ENCODE data around the gene GCAT. TPM values are rescaled to one million over a fixed set of nuclear protein-coding genes. Genes with fewer than 3 reads are reported as not detected.

The GCAT gene
- polyA plus RNA-seq, 1 experiment: 8.9 TPM

- H3K9me3 ChIP-seq (ENCODE audit: control insufficient read depth, insufficient read depth, low read length): no peaks in the 10 kb centered on the region
- POLR2A ChIA-PET: interaction anchor here (0.5 kb wide), 1 partner anchor 138 kb away, joined by 4 read pairs; no protein-coding TSS in a partner anchor
- no peak overlapping the region for H3K27ac ChIP-seq (ENCODE audit: low read depth, low read length)
- no peak overlapping the region for H3K4me3 ChIP-seq (ENCODE audit: low read depth, low read length)
- CTCF ChIA-PET: interaction anchor here (2.0 kb wide), 1 partner anchor 14 kb away, joined by 5 read pairs; no protein-coding TSS in a partner anchor
- H3K27me3 ChIP-seq (ENCODE audit: control insufficient read depth, insufficient read depth, low read length): no peaks in the 10 kb centered on the region
- no peak for TF ChIP-seq CTCF (IDR thresholded peaks at IDR 0.05; ENCODE audit: low read depth, low read length)
- no peak for DNase-seq (ENCODE audit: low read depth, low spot score)
Measured at GRCh38 chr22:37832022-37832857, 24.5 kb downstream of the GCAT start.

GRCh38 chr22:37842015-37842793, 34.5 kb downstream of the GCAT start:
- no peak overlapping the region for H3K4me3 ChIP-seq (ENCODE audit: low read depth, low read length)
- DNase-seq (ENCODE audit: low read depth, low spot score): no peak
- no peak for TF ChIP-seq CTCF (IDR thresholded peaks at IDR 0.05; ENCODE audit: low read depth, low read length)
- CTCF ChIA-PET: interaction anchor here (1.2 to 3.8 kb wide), 2 partner anchors 21 to 24 kb away, joined by 5 to 28 read pairs; no protein-coding TSS in a partner anchor
- H3K9me3 ChIP-seq (ENCODE audit: control insufficient read depth, insufficient read depth, low read length): peaks cover 4% of the 10 kb centered on the region; the same call in 1 of the 2 replicates
- H3K27me3 ChIP-seq (ENCODE audit: control insufficient read depth, insufficient read depth, low read length): no peaks in the 10 kb centered on the region
- H3K27ac ChIP-seq (ENCODE audit: low read depth, low read length): no peak overlapping the region
- POLR2A ChIA-PET: no interaction called here

DNA sequence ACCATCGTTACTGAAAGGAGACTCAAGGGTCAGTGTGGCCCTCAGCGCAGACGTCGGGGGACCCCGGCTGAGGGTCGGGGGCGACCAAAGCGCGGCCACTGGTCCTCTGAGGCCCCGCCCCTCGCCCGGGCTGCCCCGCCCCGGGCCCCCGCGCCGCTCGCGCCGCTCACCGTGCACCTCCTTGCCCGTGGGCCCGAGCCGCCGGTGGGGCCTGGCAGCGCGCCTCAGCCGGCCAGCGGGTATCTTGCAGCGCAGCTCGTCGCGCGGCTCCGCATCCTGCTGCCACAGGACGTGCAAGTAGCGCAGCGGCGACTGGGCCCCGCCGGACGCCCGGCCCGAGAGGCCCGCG, 36.0 kb downstream of the GCAT start:
- Histone ChIP-seq H3K27ac (ENCODE audit: low read depth, low read length) (peak overlapping the region; percentile 61), H3K27me3 (ENCODE audit: control insufficient read depth, insufficient read depth, low read length) (no peaks in the 10 kb centered on the region), H3K4me3 (ENCODE audit: low read depth, low read length) (peak overlapping the region; percentile 69), H3K9me3 (ENCODE audit: control insufficient read depth, insufficient read depth, low read length) (peaks cover 4% of the 10 kb centered on the region; the same call in 1 of the 2 replicates)
- POLR2A ChIA-PET: interaction anchor here (0.8 to 1.7 kb wide), 4 partner anchors 18 to 53 kb away, joined by 3 to 6 read pairs (median 4); partner anchors contain the start of gene GCAT
- CTCF ChIA-PET: interaction anchor here (0.5 to 3.8 kb wide), 5 partner anchors 20 to 236 kb away, joined by 3 to 28 read pairs (median 4); no protein-coding TSS in a partner anchor
- DNase-seq (ENCODE audit: low read depth, low spot score): no peak
- no peak for TF ChIP-seq CTCF (IDR thresholded peaks at IDR 0.05; ENCODE audit: low read depth, low read length)

GRCh38 chr22:37844904-37845329, 37.2 kb downstream of the GCAT start:
- no peak for TF ChIP-seq CTCF (IDR thresholded peaks at IDR 0.05; ENCODE audit: low read depth, low read length)
- Histone ChIP-seq H3K27ac (ENCODE audit: low read depth, low read length) (peak overlapping the region; percentile 65), H3K27me3 (ENCODE audit: control insufficient read depth, insufficient read depth, low read length) (no peaks in the 10 kb centered on the region), H3K4me3 (ENCODE audit: low read depth, low read length) (peak overlapping the region; percentile 45), H3K9me3 (ENCODE audit: control insufficient read depth, insufficient read depth, low read length) (peaks cover 4% of the 10 kb centered on the region; the same call in 1 of the 2 replicates)
- CTCF ChIA-PET: interaction anchor here (1.0 kb wide), 1 partner anchor 28 kb away, joined by 4 read pairs; no protein-coding TSS in a partner anchor
- POLR2A ChIA-PET: interaction anchor here (0.5 to 1.5 kb wide), 3 partner anchors 18 to 27 kb away, joined by 3 to 6 read pairs (median 5); no protein-coding TSS in a partner anchor
- DNase-seq (ENCODE audit: low read depth, low spot score): no peak

Data from AG04450 (cell line).